Neural cell (in vitro differentiated cells): ENCODE data around the gene GAS7.

Experiments used
- CTCF ChIP-seq: fragments of 450-650 bp; IDR thresholded peaks from 2 replicates; pipeline ENCODE4 v1.5.1; 2014; ENCODE audit warnings: antibody characterized with exemption, mild to moderate bottlenecking, moderate library complexity; ENCODE audit not compliant: poor library complexity, severe bottlenecking
- EP300 ChIP-seq: fragments of 450-650 bp; conservative IDR thresholded peaks from 2 replicates; pipeline ENCODE4 v1.6.1; 2014; ENCODE audit warnings: antibody characterized with exemption, mild to moderate bottlenecking, moderate library complexity; ENCODE audit not compliant: poor library complexity, severe bottlenecking
- EZH2 ChIP-seq: fragments of 200-600, 300-800 bp; shearing (Covaris generic), sonication (generic); IDR thresholded peaks from 2 replicates; pipeline ENCODE4 v1.6.1; 2014; ENCODE audit warnings: antibody characterized with exemption, low read length, borderline replicate concordance, mild to moderate bottlenecking; ENCODE audit not compliant: insufficient read depth, poor library complexity, severe bottlenecking
- MXI1 ChIP-seq: fragments of 450-650 bp; conservative IDR thresholded peaks from 2 replicates; pipeline ENCODE4 v1.6.1; 2014; ENCODE audit warnings: antibody characterized with exemption, mild to moderate bottlenecking; ENCODE audit not compliant: poor library complexity, severe bottlenecking
- POLR2AphosphoS5 ChIP-seq: IDR thresholded peaks from 2 replicates; pipeline ENCODE4 v1.6.1; 2012
- RAD21 ChIP-seq: fragments of 450-650 bp; conservative IDR thresholded peaks from 2 replicates; pipeline ENCODE4 v1.6.1; 2014; ENCODE audit warnings: antibody characterized with exemption, mild to moderate bottlenecking, moderate library complexity
- TAF1 ChIP-seq: IDR thresholded peaks from 2 replicates; pipeline ENCODE4 v1.6.1; 2012; ENCODE audit warnings: low read depth
- TF ChIP-seq, protein P1 (sequence below): IDR thresholded peaks from 2 replicates; pipeline ENCODE4 v1.6.1; 2012; ENCODE audit warnings: borderline replicate concordance

DNA sequence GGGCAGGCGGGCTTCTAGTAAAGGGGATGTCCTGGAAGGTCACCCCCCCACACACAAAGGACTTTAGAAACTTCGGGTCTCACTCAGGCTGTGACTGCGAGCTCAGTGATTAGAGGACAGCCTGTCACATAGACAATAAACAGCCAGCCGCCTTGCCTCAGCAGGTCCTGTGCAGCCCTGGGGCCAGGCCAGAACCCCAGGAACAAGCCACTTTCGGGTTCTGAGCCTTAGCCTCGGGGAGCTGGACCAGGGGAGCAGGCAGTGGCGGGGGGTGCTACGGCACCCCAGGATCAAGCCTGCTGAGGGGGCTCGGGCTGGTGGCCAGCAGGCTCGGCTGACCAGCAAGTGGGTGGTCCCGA, 1.1 kb downstream of the GAS7 start:
- no peak for TF ChIP-seq POLR2AphosphoS5
- TF ChIP-seq TAF1 = no peak
- TF ChIP-seq CTCF = no peak
- TF ChIP-seq, protein P1, sequence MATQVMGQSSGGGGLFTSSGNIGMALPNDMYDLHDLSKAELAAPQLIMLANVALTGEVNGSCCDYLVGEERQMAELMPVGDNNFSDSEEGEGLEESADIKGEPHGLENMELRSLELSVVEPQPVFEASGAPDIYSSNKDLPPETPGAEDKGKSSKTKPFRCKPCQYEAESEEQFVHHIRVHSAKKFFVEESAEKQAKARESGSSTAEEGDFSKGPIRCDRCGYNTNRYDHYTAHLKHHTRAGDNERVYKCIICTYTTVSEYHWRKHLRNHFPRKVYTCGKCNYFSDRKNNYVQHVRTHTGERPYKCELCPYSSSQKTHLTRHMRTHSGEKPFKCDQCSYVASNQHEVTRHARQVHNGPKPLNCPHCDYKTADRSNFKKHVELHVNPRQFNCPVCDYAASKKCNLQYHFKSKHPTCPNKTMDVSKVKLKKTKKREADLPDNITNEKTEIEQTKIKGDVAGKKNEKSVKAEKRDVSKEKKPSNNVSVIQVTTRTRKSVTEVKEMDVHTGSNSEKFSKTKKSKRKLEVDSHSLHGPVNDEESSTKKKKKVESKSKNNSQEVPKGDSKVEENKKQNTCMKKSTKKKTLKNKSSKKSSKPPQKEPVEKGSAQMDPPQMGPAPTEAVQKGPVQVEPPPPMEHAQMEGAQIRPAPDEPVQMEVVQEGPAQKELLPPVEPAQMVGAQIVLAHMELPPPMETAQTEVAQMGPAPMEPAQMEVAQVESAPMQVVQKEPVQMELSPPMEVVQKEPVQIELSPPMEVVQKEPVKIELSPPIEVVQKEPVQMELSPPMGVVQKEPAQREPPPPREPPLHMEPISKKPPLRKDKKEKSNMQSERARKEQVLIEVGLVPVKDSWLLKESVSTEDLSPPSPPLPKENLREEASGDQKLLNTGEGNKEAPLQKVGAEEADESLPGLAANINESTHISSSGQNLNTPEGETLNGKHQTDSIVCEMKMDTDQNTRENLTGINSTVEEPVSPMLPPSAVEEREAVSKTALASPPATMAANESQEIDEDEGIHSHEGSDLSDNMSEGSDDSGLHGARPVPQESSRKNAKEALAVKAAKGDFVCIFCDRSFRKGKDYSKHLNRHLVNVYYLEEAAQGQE = no peak
- TF ChIP-seq EP300 = no peak
- no peak for TF ChIP-seq EZH2
- no peak for TF ChIP-seq RAD21
- no peak for TF ChIP-seq MXI1
